ENCODE data around the gene SLC4A9. TPM values are rescaled to one million over a fixed set of nuclear protein-coding genes. Genes with fewer than 3 reads are reported as not detected.

The SLC4A9 gene, protein sequence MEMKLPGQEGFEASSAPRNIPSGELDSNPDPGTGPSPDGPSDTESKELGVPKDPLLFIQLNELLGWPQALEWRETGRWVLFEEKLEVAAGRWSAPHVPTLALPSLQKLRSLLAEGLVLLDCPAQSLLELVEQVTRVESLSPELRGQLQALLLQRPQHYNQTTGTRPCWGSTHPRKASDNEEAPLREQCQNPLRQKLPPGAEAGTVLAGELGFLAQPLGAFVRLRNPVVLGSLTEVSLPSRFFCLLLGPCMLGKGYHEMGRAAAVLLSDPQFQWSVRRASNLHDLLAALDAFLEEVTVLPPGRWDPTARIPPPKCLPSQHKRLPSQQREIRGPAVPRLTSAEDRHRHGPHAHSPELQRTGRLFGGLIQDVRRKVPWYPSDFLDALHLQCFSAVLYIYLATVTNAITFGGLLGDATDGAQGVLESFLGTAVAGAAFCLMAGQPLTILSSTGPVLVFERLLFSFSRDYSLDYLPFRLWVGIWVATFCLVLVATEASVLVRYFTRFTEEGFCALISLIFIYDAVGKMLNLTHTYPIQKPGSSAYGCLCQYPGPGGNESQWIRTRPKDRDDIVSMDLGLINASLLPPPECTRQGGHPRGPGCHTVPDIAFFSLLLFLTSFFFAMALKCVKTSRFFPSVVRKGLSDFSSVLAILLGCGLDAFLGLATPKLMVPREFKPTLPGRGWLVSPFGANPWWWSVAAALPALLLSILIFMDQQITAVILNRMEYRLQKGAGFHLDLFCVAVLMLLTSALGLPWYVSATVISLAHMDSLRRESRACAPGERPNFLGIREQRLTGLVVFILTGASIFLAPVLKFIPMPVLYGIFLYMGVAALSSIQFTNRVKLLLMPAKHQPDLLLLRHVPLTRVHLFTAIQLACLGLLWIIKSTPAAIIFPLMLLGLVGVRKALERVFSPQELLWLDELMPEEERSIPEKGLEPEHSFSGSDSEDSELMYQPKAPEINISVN
- total RNA-seq, result under 1 TPM in 1 of 4 donors, not detected in 3; 0.12 TPM

DNA sequence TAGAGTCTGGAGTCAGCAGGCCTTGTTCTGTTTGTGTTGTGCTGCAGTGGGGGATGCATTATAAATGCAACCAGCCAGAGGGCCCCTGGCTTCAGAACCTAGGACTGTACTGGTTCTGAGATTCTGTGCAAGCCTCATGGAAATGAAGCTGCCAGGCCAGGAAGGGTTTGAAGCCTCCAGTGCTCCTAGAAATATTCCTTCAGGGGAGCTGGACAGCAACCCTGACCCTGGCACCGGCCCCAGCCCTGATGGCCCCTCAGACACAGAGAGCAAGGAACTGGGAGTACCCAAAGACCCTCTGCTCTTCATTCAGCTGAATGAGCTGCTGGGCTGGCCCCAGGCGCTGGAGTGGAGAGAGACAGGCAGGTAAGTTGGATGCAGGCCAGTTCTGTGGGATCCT lies at the start of gene SLC4A9:
TSS of gene SLC4A9 (plus strand) at position 94 of the 400 bp plus-strand sequence. CDS start at position 137, 43 bp downstream.
- intact Hi-C loops (cut with DNase I; ENCODE audit: low total_unique reads), result no loop called here
- Histone ChIP-seq H3K9me3 (no peaks in the 10 kb centered on the region), H3K4me3 (no peak within 1 kb of the TSS), H3K27ac (no peak within 1 kb of the TSS), H3K27me3 (no peaks in the 10 kb centered on the region), H3K36me3 (no peaks in the 10 kb centered on the region), H3K4me1 (peaks cover 0 to 4% of the 10 kb centered on the region in 2 donors)
- TF ChIP-seq POLR2A (IDR thresholded peaks at IDR 0.05), result no peak
- TF ChIP-seq, protein P1, sequence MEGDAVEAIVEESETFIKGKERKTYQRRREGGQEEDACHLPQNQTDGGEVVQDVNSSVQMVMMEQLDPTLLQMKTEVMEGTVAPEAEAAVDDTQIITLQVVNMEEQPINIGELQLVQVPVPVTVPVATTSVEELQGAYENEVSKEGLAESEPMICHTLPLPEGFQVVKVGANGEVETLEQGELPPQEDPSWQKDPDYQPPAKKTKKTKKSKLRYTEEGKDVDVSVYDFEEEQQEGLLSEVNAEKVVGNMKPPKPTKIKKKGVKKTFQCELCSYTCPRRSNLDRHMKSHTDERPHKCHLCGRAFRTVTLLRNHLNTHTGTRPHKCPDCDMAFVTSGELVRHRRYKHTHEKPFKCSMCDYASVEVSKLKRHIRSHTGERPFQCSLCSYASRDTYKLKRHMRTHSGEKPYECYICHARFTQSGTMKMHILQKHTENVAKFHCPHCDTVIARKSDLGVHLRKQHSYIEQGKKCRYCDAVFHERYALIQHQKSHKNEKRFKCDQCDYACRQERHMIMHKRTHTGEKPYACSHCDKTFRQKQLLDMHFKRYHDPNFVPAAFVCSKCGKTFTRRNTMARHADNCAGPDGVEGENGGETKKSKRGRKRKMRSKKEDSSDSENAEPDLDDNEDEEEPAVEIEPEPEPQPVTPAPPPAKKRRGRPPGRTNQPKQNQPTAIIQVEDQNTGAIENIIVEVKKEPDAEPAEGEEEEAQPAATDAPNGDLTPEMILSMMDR (IDR thresholded peaks at IDR 0.05), result no peak
- no peak for DNase-seq

DNA sequence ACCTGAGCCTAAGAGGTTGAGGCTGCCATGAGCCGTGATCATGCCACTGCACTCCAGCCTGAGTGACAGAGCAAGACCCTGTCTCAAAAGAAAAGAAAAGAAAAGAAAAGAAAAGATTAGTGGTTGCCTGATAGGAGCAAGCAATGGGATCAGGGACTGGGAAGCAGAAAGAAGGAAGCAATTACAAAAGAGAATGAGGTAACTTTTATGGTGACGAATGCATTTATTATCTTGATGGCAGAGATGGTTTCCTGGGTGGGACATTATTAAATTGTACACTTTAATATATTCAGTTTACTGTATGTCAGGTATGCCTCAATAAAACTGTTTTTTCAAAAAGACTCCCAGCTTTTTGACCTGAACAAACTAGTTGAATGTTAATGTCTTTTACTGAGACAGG lies 49.6 kb upstream of the SLC4A9 start:
- Histone ChIP-seq H3K9me3 (no peaks in the 10 kb centered on the region), H3K27me3 (no peaks in the 10 kb centered on the region), H3K36me3 (no peaks in the 10 kb centered on the region), H3K4me3 (no peak overlapping the region), H3K27ac (peak overlapping the region; percentile 26 to 69), H3K4me1 (no peaks in the 10 kb centered on the region)
- intact Hi-C loops (cut with DNase I; ENCODE audit: low total_unique reads), result no loop called here
- TF ChIP-seq, protein P1 (IDR thresholded peaks at IDR 0.05), result no peak
- TF ChIP-seq POLR2A (IDR thresholded peaks at IDR 0.05), result no peak
- DNase-seq, result no peak

DNA sequence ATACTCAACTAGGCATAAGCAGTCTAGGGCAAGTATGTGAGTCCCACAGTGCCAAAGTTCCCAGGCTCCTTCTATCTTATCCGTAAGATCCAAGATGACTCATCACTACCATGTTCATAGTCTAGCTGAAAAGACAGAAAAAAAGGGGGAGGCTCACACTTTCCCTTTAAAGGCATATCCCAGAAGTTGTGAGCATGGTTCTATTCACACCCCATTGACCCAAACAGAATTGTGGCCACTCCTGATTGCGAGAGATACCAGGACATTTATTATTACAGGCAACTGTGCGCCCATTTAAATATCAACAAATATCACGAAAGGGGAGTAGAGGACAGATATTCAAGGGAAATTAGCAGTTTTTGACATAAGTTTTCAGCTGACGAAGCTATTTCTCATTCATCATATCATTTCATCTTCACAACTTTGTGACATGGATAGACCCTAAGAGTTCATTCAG lies 49.0 kb upstream of the SLC4A9 start:
- no peaks in the 10 kb centered on the region for H3K27me3 ChIP-seq
- H3K9me3 ChIP-seq, result no peaks in the 10 kb centered on the region
- H3K4me1 ChIP-seq, result no peaks in the 10 kb centered on the region
- no peak overlapping the region for H3K4me3 ChIP-seq
- H3K36me3 ChIP-seq, result no peaks in the 10 kb centered on the region
- intact Hi-C loops (cut with DNase I; ENCODE audit: low total_unique reads), result no loop called here
- DNase-seq, result no peak
- peak overlapping the region; percentile 26 to 69 for H3K27ac ChIP-seq
- TF ChIP-seq, protein P1 (IDR thresholded peaks at IDR 0.05), result no peak
- no peak for TF ChIP-seq POLR2A (IDR thresholded peaks at IDR 0.05)

- intact Hi-C loops (cut with DNase I; ENCODE audit: low total_unique reads), result no loop called here
- TF ChIP-seq, protein P1 (IDR thresholded peaks at IDR 0.05), result no peak
- no peak for TF ChIP-seq POLR2A (IDR thresholded peaks at IDR 0.05)
- H3K27me3 ChIP-seq, result no peaks in the 10 kb centered on the region
- no peaks in the 10 kb centered on the region for H3K36me3 ChIP-seq
- H3K4me3 ChIP-seq, result no peak overlapping the region
- peak overlapping the region; percentile 46 to 69 for H3K27ac ChIP-seq
- H3K9me3 ChIP-seq, result no peaks in the 10 kb centered on the region
- H3K4me1 ChIP-seq, result no peaks in the 10 kb centered on the region
- peak in 1 of 2 donors; percentile 58 for DNase-seq
Measured at GRCh38 chr5:140312067-140312790, 47.8 kb upstream of the SLC4A9 start.
